ENCODE data around the gene NEFH.
"Not testable (repeated sequence)": the region's sequence is repeated elsewhere in the genome, so short reads cannot be mapped to it uniquely, and the experiment has no call there.

NEFH gene

GRCh38 chr22:29479417-29480261 lies at the start of gene NEFH:
Gene NEFH, plus strand, starts transcription at chr22:29480218. Its CDS starts 45 bp downstream, at chr22:29480263.
- Mint-ChIP-seq H3K9me3 (no peaks in the 10 kb centered on the region), H3K36me3 (no peaks in the 10 kb centered on the region), H3K27me3 (peaks cover 53% of the 10 kb centered on the region), H3K27ac (no peak within 1 kb of the TSS), H3K4me1 (peaks cover 53% of the 10 kb centered on the region), H3K4me3 (peak within 1 kb of the TSS; percentile 27)
- no peak for ATAC-seq

- Mint-ChIP-seq H3K9me3 (no peaks in the 10 kb centered on the region), H3K36me3 (no peaks in the 10 kb centered on the region), H3K4me3 (no peak overlapping the region), H3K27ac (no peak overlapping the region), H3K4me1 (no peaks in the 10 kb centered on the region), H3K27me3 (peaks cover 44% of the 10 kb centered on the region)
- no peak for ATAC-seq
Measured at GRCh38 chr22:29431986-29432385, 48.0 kb upstream of the NEFH start.

GRCh38 chr22:29433856-29434255 lies 46.2 kb upstream of the NEFH start:
- Mint-ChIP-seq H3K27ac (no peak overlapping the region), H3K4me1 (no peaks in the 10 kb centered on the region), H3K9me3 (no peaks in the 10 kb centered on the region), H3K36me3 (no peaks in the 10 kb centered on the region), H3K4me3 (no peak overlapping the region), H3K27me3 (peaks cover 39% of the 10 kb centered on the region)
- ATAC-seq = no peak

GRCh38 chr22:29434288-29434687 lies 45.7 kb upstream of the NEFH start:
- no peaks in the 10 kb centered on the region for H3K4me1 Mint-ChIP-seq
- H3K27me3 Mint-ChIP-seq = peaks cover 35% of the 10 kb centered on the region
- H3K27ac Mint-ChIP-seq = no peak overlapping the region
- H3K9me3 Mint-ChIP-seq = no peaks in the 10 kb centered on the region
- ATAC-seq = no peak
- H3K36me3 Mint-ChIP-seq = no peaks in the 10 kb centered on the region
- H3K4me3 Mint-ChIP-seq = no peak overlapping the region

GRCh38 chr22:29435236-29436136 lies 44.5 kb upstream of the NEFH start:
- peaks cover 32% of the 10 kb centered on the region for H3K27me3 Mint-ChIP-seq
- no peak overlapping the region for H3K4me3 Mint-ChIP-seq
- no peaks in the 10 kb centered on the region for H3K4me1 Mint-ChIP-seq
- no peak for ATAC-seq
- no peaks in the 10 kb centered on the region for H3K36me3 Mint-ChIP-seq
- no peaks in the 10 kb centered on the region for H3K9me3 Mint-ChIP-seq
- no peak overlapping the region for H3K27ac Mint-ChIP-seq

GRCh38 chr22:29438283-29438682 lies 41.7 kb upstream of the NEFH start, which contains the start of gene RFPL1:
Gene RFPL1, plus strand, starts transcription at chr22:29438583.
- H3K9me3 Mint-ChIP-seq, ATAC-seq, H3K36me3 Mint-ChIP-seq, H3K27ac Mint-ChIP-seq, H3K4me1 Mint-ChIP-seq, H3K4me3 Mint-ChIP-seq: not testable (repeated sequence)
- H3K27me3 Mint-ChIP-seq = peaks cover 50% of the 10 kb centered on the region

- H3K27ac Mint-ChIP-seq = no peak overlapping the region
- no peaks in the 10 kb centered on the region for H3K36me3 Mint-ChIP-seq
- no peaks in the 10 kb centered on the region for H3K9me3 Mint-ChIP-seq
- no peak for ATAC-seq
- H3K4me3 Mint-ChIP-seq = no peak overlapping the region
- H3K27me3 Mint-ChIP-seq = peaks cover 32% of the 10 kb centered on the region
- H3K4me1 Mint-ChIP-seq = no peaks in the 10 kb centered on the region
Measured at GRCh38 chr22:29442976-29443375, 37.0 kb upstream of the NEFH start.

GRCh38 chr22:29443452-29443851 lies 36.6 kb upstream of the NEFH start:
- H3K9me3 Mint-ChIP-seq = no peaks in the 10 kb centered on the region
- no peak overlapping the region for H3K4me3 Mint-ChIP-seq
- ATAC-seq = no peak
- H3K36me3 Mint-ChIP-seq = no peaks in the 10 kb centered on the region
- peaks cover 32% of the 10 kb centered on the region for H3K27me3 Mint-ChIP-seq
- H3K27ac Mint-ChIP-seq = no peak overlapping the region
- no peaks in the 10 kb centered on the region for H3K4me1 Mint-ChIP-seq

- no peaks in the 10 kb centered on the region for H3K36me3 Mint-ChIP-seq
- no peaks in the 10 kb centered on the region for H3K9me3 Mint-ChIP-seq
- no peak for ATAC-seq
- H3K4me3 Mint-ChIP-seq = no peak overlapping the region
- H3K27ac Mint-ChIP-seq = no peak overlapping the region
- peaks cover 32% of the 10 kb centered on the region for H3K27me3 Mint-ChIP-seq
- no peaks in the 10 kb centered on the region for H3K4me1 Mint-ChIP-seq
Measured at GRCh38 chr22:29443861-29444792, 35.9 kb upstream of the NEFH start.

GRCh38 chr22:29445508-29445907 lies 34.5 kb upstream of the NEFH start:
- ATAC-seq = no peak
- Mint-ChIP-seq H3K9me3 (no peaks in the 10 kb centered on the region), H3K27me3 (peaks cover 30% of the 10 kb centered on the region), H3K36me3 (no peaks in the 10 kb centered on the region), H3K4me3 (no peak overlapping the region), H3K27ac (no peak overlapping the region), H3K4me1 (no peaks in the 10 kb centered on the region)

- Mint-ChIP-seq H3K4me3 (no peak overlapping the region), H3K4me1 (peaks cover 7% of the 10 kb centered on the region), H3K27ac (no peak overlapping the region), H3K36me3 (no peaks in the 10 kb centered on the region), H3K27me3 (peaks cover 10% of the 10 kb centered on the region), H3K9me3 (no peaks in the 10 kb centered on the region)
- ATAC-seq = no peak
Measured at GRCh38 chr22:29447906-29448305, 32.1 kb upstream of the NEFH start.

- peaks cover 7% of the 10 kb centered on the region for H3K4me1 Mint-ChIP-seq
- ATAC-seq = no peak
- no peaks in the 10 kb centered on the region for H3K9me3 Mint-ChIP-seq
- no peak overlapping the region for H3K27ac Mint-ChIP-seq
- no peaks in the 10 kb centered on the region for H3K36me3 Mint-ChIP-seq
- H3K4me3 Mint-ChIP-seq = no peak overlapping the region
- H3K27me3 Mint-ChIP-seq = no peaks in the 10 kb centered on the region
Measured at GRCh38 chr22:29449296-29449875, 30.6 kb upstream of the NEFH start.

- no peak overlapping the region for H3K4me3 Mint-ChIP-seq
- H3K9me3 Mint-ChIP-seq = no peaks in the 10 kb centered on the region
- no peaks in the 10 kb centered on the region for H3K36me3 Mint-ChIP-seq
- H3K27me3 Mint-ChIP-seq = no peaks in the 10 kb centered on the region
- ATAC-seq = no peak
- no peak overlapping the region for H3K27ac Mint-ChIP-seq
- peaks cover 7% of the 10 kb centered on the region for H3K4me1 Mint-ChIP-seq
Measured at GRCh38 chr22:29450222-29450621, 29.8 kb upstream of the NEFH start.

GRCh38 chr22:29451863-29452262 lies 28.2 kb upstream of the NEFH start:
- H3K36me3 Mint-ChIP-seq = no peaks in the 10 kb centered on the region
- no peaks in the 10 kb centered on the region for H3K9me3 Mint-ChIP-seq
- ATAC-seq = no peak
- H3K27ac Mint-ChIP-seq = no peak overlapping the region
- peaks cover 7% of the 10 kb centered on the region for H3K4me1 Mint-ChIP-seq
- H3K4me3 Mint-ChIP-seq = no peak overlapping the region
- H3K27me3 Mint-ChIP-seq = no peaks in the 10 kb centered on the region

All from stimulated activated memory B cell treated with anti-CD40 and anti-IgM and Interleukin-4, amounts not matched to agents 10 μg/mL and 1 μg/mL and 100 μg/mL, for 72 hours (primary cell).